Measurements from ENCODE around the gene POLG2. TPM values are rescaled to one million over a fixed set of nuclear protein-coding genes. Genes with fewer than 3 reads are reported as not detected.

The POLG2 gene
- total and polyA plus RNA-seq, 10 donors = 14.5 to 35.3 (median 20.5) TPM

DNA sequence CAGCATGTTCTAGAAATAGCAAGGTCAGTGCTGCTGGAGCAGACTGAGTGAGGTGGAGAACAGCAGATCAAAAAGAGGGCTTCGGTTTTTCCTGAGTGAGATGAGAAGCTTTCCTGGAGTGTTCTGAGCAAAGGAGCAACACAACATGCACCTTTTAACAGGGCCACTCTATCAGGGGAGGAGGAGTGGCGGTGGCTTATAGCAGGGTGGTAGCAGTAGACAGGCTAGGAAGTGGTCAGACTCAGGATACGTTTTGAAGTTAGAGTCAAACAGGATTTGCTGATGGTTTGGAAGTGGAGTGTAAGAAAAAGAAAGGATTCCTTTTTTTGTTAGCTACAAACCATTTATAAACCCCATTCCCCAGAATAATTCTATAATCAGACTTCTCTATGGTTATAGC is 12.5 kb downstream of the POLG2 start:
- Histone ChIP-seq H3K36me3 (peaks cover 0 to 100% (median 59%) of the 10 kb centered on the region in 6 donors), H3K4me3 (no peak overlapping the region), H3K27me3 (replicated peaks in 1 of 7) (no peaks in the 10 kb centered on the region), H3K27ac (no peak overlapping the region), H3K9me3 (no peaks in the 10 kb centered on the region), H3K4me1 (no peaks in the 10 kb centered on the region)
- TF ChIP-seq, protein P1, sequence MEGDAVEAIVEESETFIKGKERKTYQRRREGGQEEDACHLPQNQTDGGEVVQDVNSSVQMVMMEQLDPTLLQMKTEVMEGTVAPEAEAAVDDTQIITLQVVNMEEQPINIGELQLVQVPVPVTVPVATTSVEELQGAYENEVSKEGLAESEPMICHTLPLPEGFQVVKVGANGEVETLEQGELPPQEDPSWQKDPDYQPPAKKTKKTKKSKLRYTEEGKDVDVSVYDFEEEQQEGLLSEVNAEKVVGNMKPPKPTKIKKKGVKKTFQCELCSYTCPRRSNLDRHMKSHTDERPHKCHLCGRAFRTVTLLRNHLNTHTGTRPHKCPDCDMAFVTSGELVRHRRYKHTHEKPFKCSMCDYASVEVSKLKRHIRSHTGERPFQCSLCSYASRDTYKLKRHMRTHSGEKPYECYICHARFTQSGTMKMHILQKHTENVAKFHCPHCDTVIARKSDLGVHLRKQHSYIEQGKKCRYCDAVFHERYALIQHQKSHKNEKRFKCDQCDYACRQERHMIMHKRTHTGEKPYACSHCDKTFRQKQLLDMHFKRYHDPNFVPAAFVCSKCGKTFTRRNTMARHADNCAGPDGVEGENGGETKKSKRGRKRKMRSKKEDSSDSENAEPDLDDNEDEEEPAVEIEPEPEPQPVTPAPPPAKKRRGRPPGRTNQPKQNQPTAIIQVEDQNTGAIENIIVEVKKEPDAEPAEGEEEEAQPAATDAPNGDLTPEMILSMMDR (IDR thresholded peaks at IDR 0.05 in 8 of 11, conservative IDR thresholded peaks at IDR 0.05 in 3 of 11) = no peak
- TF ChIP-seq POLR2AphosphoS5 (IDR thresholded peaks at IDR 0.05) (no peak), POLR2A (IDR thresholded peaks at IDR 0.05) (no peak)
- 79 to 83% (median 82%) methylated on average over 3 of the region's 3 CpGs for WGBS, 5 donors
- DNase-seq = no peak
- intact Hi-C loops (cut with DNase I; ENCODE audit: low total_unique reads) = no loop called here

DNA sequence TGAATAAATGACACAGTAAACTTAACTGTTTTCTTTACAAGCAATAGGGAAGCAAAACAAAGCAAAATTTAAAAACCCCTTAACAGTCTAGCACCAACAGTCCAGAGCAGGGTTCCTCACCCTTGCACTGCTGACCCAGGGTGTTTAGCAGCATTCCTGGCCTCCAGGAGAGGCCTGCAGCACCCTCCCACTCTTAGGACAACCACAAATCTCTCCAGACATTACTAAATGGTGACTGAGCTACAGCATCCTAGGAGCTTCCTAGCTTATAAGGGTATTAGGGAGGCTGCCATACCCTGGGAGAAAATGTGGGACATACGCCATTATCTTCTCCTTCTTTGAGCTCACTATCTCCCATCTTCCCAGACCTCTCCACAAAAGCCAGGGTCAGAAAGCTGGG is 15.9 kb downstream of the POLG2 start:
- H3K27me3 ChIP-seq (replicated peaks in 1 of 7) = no peaks in the 10 kb centered on the region
- intact Hi-C loops (cut with DNase I; ENCODE audit: low total_unique reads) = no loop called here
- peaks cover 0 to 97% (median 54%) of the 10 kb centered on the region in 6 donors for H3K36me3 ChIP-seq
- no peaks in the 10 kb centered on the region for H3K9me3 ChIP-seq
- no peak overlapping the region for H3K27ac ChIP-seq
- TF ChIP-seq, protein P1 (IDR thresholded peaks at IDR 0.05 in 8 of 11, conservative IDR thresholded peaks at IDR 0.05 in 3 of 11) = no peak
- TF ChIP-seq POLR2AphosphoS5 (IDR thresholded peaks at IDR 0.05) = no peak
- TF ChIP-seq POLR2A (IDR thresholded peaks at IDR 0.05) = no peak
- H3K4me3 ChIP-seq = no peak overlapping the region
- H3K4me1 ChIP-seq = no peaks in the 10 kb centered on the region
- DNase-seq = no peak
- 88 to 100% (median 97%) methylated on average over 1 of the region's 1 CpG for WGBS, 5 donors

DNA sequence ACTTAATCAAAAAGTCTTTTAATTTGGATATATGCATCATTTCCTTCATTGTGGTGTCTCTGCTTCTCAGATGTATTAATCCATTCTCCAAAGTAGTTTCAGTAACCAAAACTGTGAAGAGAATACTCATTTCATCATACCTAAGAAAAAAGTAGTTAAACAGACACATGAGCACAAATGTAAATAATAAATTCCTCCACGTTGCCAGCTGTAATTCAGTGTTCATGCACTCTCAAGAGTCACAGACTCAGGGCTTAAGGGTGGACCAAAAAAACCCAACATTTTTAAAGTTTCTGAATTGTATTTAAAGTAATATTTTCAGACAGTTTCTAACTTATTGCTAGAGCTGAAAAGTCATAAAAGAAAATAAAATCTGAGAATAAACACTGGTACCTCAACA is 19.0 kb downstream of the POLG2 start:
- Histone ChIP-seq H3K4me3 (no peak overlapping the region), H3K4me1 (peaks cover 0 to 6% (median 0%) of the 10 kb centered on the region in 6 donors), H3K27me3 (replicated peaks in 1 of 7) (no peaks in the 10 kb centered on the region), H3K27ac (no peak overlapping the region), H3K36me3 (peaks cover 0 to 66% (median 35%) of the 10 kb centered on the region in 6 donors), H3K9me3 (no peaks in the 10 kb centered on the region)
- DNase-seq = no peak
- no peak for TF ChIP-seq POLR2AphosphoS5 (IDR thresholded peaks at IDR 0.05)
- TF ChIP-seq, protein P1 (IDR thresholded peaks at IDR 0.05 in 8 of 11, conservative IDR thresholded peaks at IDR 0.05 in 3 of 11) = no peak
- TF ChIP-seq POLR2A (IDR thresholded peaks at IDR 0.05) = no peak
- WGBS, 5 donors = 45 to 64% (median 52%) methylated on average over 1 of the region's 1 CpG
- intact Hi-C loops (cut with DNase I; ENCODE audit: low total_unique reads) = no loop called here

DNA sequence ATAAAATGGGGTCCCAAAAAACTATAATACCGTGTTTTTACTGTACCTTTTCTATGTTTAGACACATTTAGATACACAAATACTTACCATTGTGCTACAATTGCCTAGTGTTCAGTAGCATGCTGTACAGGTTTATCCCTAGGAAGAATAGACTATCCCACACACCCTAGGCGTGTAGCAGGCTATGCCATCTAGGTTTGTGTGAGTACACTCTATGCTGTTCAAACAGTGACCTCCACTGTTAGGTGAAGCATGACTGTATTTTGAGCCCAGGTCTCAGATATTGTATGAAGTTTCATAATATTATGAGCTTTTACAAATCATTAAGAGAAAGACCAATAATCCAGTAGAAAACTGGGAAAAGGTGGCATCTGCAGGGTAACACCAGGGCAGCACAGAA is 24.3 kb downstream of the POLG2 start:
- Histone ChIP-seq H3K36me3 (peaks cover 0 to 52% (median 7%) of the 10 kb centered on the region in 6 donors), H3K27me3 (replicated peaks in 1 of 7) (no peaks in the 10 kb centered on the region), H3K4me3 (no peak overlapping the region), H3K27ac (no peak overlapping the region), H3K4me1 (peaks cover 0 to 6% (median 0%) of the 10 kb centered on the region in 6 donors), H3K9me3 (no peaks in the 10 kb centered on the region)
- TF ChIP-seq POLR2AphosphoS5 (IDR thresholded peaks at IDR 0.05) (no peak), POLR2A (IDR thresholded peaks at IDR 0.05) (no peak)
- TF ChIP-seq, protein P1 (IDR thresholded peaks at IDR 0.05 in 8 of 11, conservative IDR thresholded peaks at IDR 0.05 in 3 of 11) = no peak
- intact Hi-C loops (cut with DNase I; ENCODE audit: low total_unique reads) = no loop called here
- 84 to 98% (median 91%) methylated on average over 2 of the region's 2 CpGs for WGBS, 5 donors
- no peak for DNase-seq
